Esophagus muscularis mucosa (tissue), 4 donors: ENCODE results near the gene EPHB1.

Source experiments
- EP300 ChIP-seq: sonication (generic); formaldehyde crosslinking; IDR thresholded peaks from one replicate; pipeline ENCODE4 v1.6.1; 2017; ENCODE audit warnings: antibody characterized with exemption
- POLR2A ChIP-seq: fragments of 450-650 bp; IDR thresholded peaks from one replicate; pipeline ENCODE4 v1.6.1; 2017; ENCODE audit warnings: antibody characterized with exemption, moderate library complexity, mild to moderate bottlenecking, low read depth
- POLR2AphosphoS5 ChIP-seq, 2 donors: sonication (generic); formaldehyde crosslinking; IDR thresholded peaks; one replicate each; pipeline ENCODE4 v1.6.1; 2017; ENCODE audit warnings: antibody characterized with exemption in 2 of 2
- TF ChIP-seq, protein P1 (sequence below), 3 experiments: fragments of 200-600 bp in 2 of 3; fragments of 450-650 bp in 1 of 3; sonication (generic) in 2 of 3; IDR thresholded peaks; one replicate each; pipeline ENCODE4 v1.5.1; 2017 to 2019; ENCODE audit warnings: antibody characterized with exemption in 3 of 3, mild to moderate bottlenecking in 2 of 3, moderate library complexity in 1 of 3

DNA sequence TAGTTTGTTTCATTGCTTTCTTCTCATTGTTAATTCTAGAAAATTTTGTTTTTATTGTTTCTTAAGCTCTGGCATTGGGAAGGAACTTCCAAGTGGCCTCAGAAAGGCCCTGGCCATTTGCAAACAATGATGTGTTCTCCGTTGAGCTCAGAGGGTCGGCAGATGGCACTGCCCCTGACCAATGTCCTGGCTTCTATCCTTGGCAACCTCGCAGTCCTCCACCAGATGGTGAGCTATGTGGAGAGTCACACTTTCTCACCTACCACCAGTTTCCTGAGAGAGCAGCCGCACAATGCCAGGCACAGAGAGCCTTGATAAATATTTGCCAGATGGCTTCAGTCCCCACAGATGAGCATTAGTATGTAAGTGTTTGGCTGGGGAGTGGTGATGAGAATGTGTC is 343.7 kb downstream of the EPHB1 start:
- TF ChIP-seq POLR2AphosphoS5 (IDR thresholded peaks at IDR 0.05) (no peak), EP300 (no peak), POLR2A (no peak)
- TF ChIP-seq, protein P1, sequence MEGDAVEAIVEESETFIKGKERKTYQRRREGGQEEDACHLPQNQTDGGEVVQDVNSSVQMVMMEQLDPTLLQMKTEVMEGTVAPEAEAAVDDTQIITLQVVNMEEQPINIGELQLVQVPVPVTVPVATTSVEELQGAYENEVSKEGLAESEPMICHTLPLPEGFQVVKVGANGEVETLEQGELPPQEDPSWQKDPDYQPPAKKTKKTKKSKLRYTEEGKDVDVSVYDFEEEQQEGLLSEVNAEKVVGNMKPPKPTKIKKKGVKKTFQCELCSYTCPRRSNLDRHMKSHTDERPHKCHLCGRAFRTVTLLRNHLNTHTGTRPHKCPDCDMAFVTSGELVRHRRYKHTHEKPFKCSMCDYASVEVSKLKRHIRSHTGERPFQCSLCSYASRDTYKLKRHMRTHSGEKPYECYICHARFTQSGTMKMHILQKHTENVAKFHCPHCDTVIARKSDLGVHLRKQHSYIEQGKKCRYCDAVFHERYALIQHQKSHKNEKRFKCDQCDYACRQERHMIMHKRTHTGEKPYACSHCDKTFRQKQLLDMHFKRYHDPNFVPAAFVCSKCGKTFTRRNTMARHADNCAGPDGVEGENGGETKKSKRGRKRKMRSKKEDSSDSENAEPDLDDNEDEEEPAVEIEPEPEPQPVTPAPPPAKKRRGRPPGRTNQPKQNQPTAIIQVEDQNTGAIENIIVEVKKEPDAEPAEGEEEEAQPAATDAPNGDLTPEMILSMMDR (IDR thresholded peaks at IDR 0.05) = no peak
